Measurements from ENCODE around the gene PRM1. TPM values are rescaled to one million over a fixed set of nuclear protein-coding genes. Genes with fewer than 3 reads are reported as not detected.

The PRM1 gene
- total RNA-seq, 1 donor from 2014 or later: not detected

- no peak overlapping the region for H3K9ac ChIP-seq (ENCODE audit: low read depth in 1 of 3, low read length in 3 of 3)
- no peak overlapping the region for H3K4me3 ChIP-seq (ENCODE audit: low read length in 3 of 3)
- H3K27ac ChIP-seq (ENCODE audit: low read depth, low read length): no peak overlapping the region
- no peaks in the 10 kb centered on the region for H3K9me3 ChIP-seq (ENCODE audit: control insufficient read depth in 3 of 3, low read length in 3 of 3)
- H3K4me1 ChIP-seq (ENCODE audit: control insufficient read depth in 3 of 3, insufficient read depth in 3 of 3, low read length in 3 of 3): peaks cover 0 to 7% (median 4%) of the 10 kb centered on the region in 3 donors
- H3K27me3 ChIP-seq (ENCODE audit: control insufficient read depth in 3 of 3, insufficient read depth in 3 of 3, low read length in 3 of 3): no peaks in the 10 kb centered on the region
- no peaks in the 10 kb centered on the region for H3K36me3 ChIP-seq (ENCODE audit: control insufficient read depth in 3 of 3, insufficient read depth in 3 of 3, low read length in 3 of 3)
Measured at GRCh38 chr16:11245222-11245737, 35.9 kb downstream of the PRM1 start.

GRCh38 chr16:11242658-11243057 lies 38.5 kb downstream of the PRM1 start:
- H3K4me1 ChIP-seq (ENCODE audit: control insufficient read depth in 3 of 3, insufficient read depth in 3 of 3, low read length in 3 of 3): peaks cover 0 to 8% (median 8%) of the 10 kb centered on the region in 3 donors
- H3K36me3 ChIP-seq (ENCODE audit: control insufficient read depth in 3 of 3, insufficient read depth in 3 of 3, low read length in 3 of 3): no peaks in the 10 kb centered on the region
- H3K9ac ChIP-seq (ENCODE audit: low read depth in 1 of 3, low read length in 3 of 3): no peak overlapping the region
- H3K9me3 ChIP-seq (ENCODE audit: control insufficient read depth in 3 of 3, low read length in 3 of 3): no peaks in the 10 kb centered on the region
- H3K4me3 ChIP-seq (ENCODE audit: low read length in 3 of 3): no peak overlapping the region
- no peak overlapping the region for H3K27ac ChIP-seq (ENCODE audit: low read depth, low read length)
- no peaks in the 10 kb centered on the region for H3K27me3 ChIP-seq (ENCODE audit: control insufficient read depth in 3 of 3, insufficient read depth in 3 of 3, low read length in 3 of 3)

GRCh38 chr16:11241480-11242204 lies 39.5 kb downstream of the PRM1 start:
- H3K9ac ChIP-seq (ENCODE audit: low read depth in 1 of 3, low read length in 3 of 3): no peak overlapping the region
- H3K27me3 ChIP-seq (ENCODE audit: control insufficient read depth in 3 of 3, insufficient read depth in 3 of 3, low read length in 3 of 3): no peaks in the 10 kb centered on the region
- H3K9me3 ChIP-seq (ENCODE audit: control insufficient read depth in 3 of 3, low read length in 3 of 3): no peaks in the 10 kb centered on the region
- H3K4me1 ChIP-seq (ENCODE audit: control insufficient read depth in 3 of 3, insufficient read depth in 3 of 3, low read length in 3 of 3): peaks cover 0 to 8% (median 8%) of the 10 kb centered on the region in 3 donors
- no peak overlapping the region for H3K27ac ChIP-seq (ENCODE audit: low read depth, low read length)
- no peaks in the 10 kb centered on the region for H3K36me3 ChIP-seq (ENCODE audit: control insufficient read depth in 3 of 3, insufficient read depth in 3 of 3, low read length in 3 of 3)
- no peak overlapping the region for H3K4me3 ChIP-seq (ENCODE audit: low read length in 3 of 3)

- peak overlapping the region; percentile 50 for H3K27ac ChIP-seq (ENCODE audit: low read depth, low read length)
- peak overlapping the region; percentile 9 to 52 (median 44) for H3K4me3 ChIP-seq (ENCODE audit: low read length in 3 of 3)
- no peaks in the 10 kb centered on the region for H3K27me3 ChIP-seq (ENCODE audit: control insufficient read depth in 3 of 3, insufficient read depth in 3 of 3, low read length in 3 of 3)
- H3K4me1 ChIP-seq (ENCODE audit: control insufficient read depth in 3 of 3, insufficient read depth in 3 of 3, low read length in 3 of 3): peaks cover 0 to 8% (median 8%) of the 10 kb centered on the region in 3 donors
- no peaks in the 10 kb centered on the region for H3K9me3 ChIP-seq (ENCODE audit: control insufficient read depth in 3 of 3, low read length in 3 of 3)
- H3K36me3 ChIP-seq (ENCODE audit: control insufficient read depth in 3 of 3, insufficient read depth in 3 of 3, low read length in 3 of 3): no peaks in the 10 kb centered on the region
- H3K9ac ChIP-seq (ENCODE audit: low read depth in 1 of 3, low read length in 3 of 3): peak overlapping the region in 1 of 3 donors; percentile 76
Measured at GRCh38 chr16:11240636-11241473, 40.3 kb downstream of the PRM1 start.

- Histone ChIP-seq H3K9me3 (ENCODE audit: control insufficient read depth in 3 of 3, low read length in 3 of 3) (no peaks in the 10 kb centered on the region), H3K27ac (ENCODE audit: low read depth, low read length) (peak overlapping the region; percentile 50), H3K4me1 (ENCODE audit: control insufficient read depth in 3 of 3, insufficient read depth in 3 of 3, low read length in 3 of 3) (peaks cover 0 to 8% (median 8%) of the 10 kb centered on the region in 3 donors), H3K27me3 (ENCODE audit: control insufficient read depth in 3 of 3, insufficient read depth in 3 of 3, low read length in 3 of 3) (no peaks in the 10 kb centered on the region), H3K4me3 (ENCODE audit: low read length in 3 of 3) (peak overlapping the region; percentile 9 to 52 (median 44)), H3K9ac (ENCODE audit: low read depth in 1 of 3, low read length in 3 of 3) (peak overlapping the region in 1 of 3 donors; percentile 76), H3K36me3 (ENCODE audit: control insufficient read depth in 3 of 3, insufficient read depth in 3 of 3, low read length in 3 of 3) (no peaks in the 10 kb centered on the region)
Measured at GRCh38 chr16:11239644-11240632, 41.2 kb downstream of the PRM1 start.

- Histone ChIP-seq H3K27me3 (ENCODE audit: control insufficient read depth in 3 of 3, insufficient read depth in 3 of 3, low read length in 3 of 3) (no peaks in the 10 kb centered on the region), H3K4me3 (ENCODE audit: low read length in 3 of 3) (no peak overlapping the region), H3K9ac (ENCODE audit: low read depth in 1 of 3, low read length in 3 of 3) (no peak overlapping the region), H3K36me3 (ENCODE audit: control insufficient read depth in 3 of 3, insufficient read depth in 3 of 3, low read length in 3 of 3) (no peaks in the 10 kb centered on the region), H3K4me1 (ENCODE audit: control insufficient read depth in 3 of 3, insufficient read depth in 3 of 3, low read length in 3 of 3) (peaks cover 0 to 8% (median 8%) of the 10 kb centered on the region in 3 donors), H3K9me3 (ENCODE audit: control insufficient read depth in 3 of 3, low read length in 3 of 3) (no peaks in the 10 kb centered on the region), H3K27ac (ENCODE audit: low read depth, low read length) (no peak overlapping the region)
Measured at GRCh38 chr16:11238272-11239202, 42.6 kb downstream of the PRM1 start.

GRCh38 chr16:11236461-11237254 lies 44.5 kb downstream of the PRM1 start:
- Histone ChIP-seq H3K9me3 (ENCODE audit: control insufficient read depth in 3 of 3, low read length in 3 of 3) (no peaks in the 10 kb centered on the region), H3K9ac (ENCODE audit: low read depth in 1 of 3, low read length in 3 of 3) (no peak overlapping the region), H3K27ac (ENCODE audit: low read depth, low read length) (no peak overlapping the region), H3K4me3 (ENCODE audit: low read length in 3 of 3) (no peak overlapping the region), H3K36me3 (ENCODE audit: control insufficient read depth in 3 of 3, insufficient read depth in 3 of 3, low read length in 3 of 3) (no peaks in the 10 kb centered on the region), H3K27me3 (ENCODE audit: control insufficient read depth in 3 of 3, insufficient read depth in 3 of 3, low read length in 3 of 3) (peaks cover 0 to 2% (median 0%) of the 10 kb centered on the region in 3 donors), H3K4me1 (ENCODE audit: control insufficient read depth in 3 of 3, insufficient read depth in 3 of 3, low read length in 3 of 3) (peaks cover 0 to 8% (median 8%) of the 10 kb centered on the region in 3 donors)

GRCh38 chr16:11235703-11235991 lies 45.5 kb downstream of the PRM1 start:
- Histone ChIP-seq H3K9me3 (ENCODE audit: control insufficient read depth in 3 of 3, low read length in 3 of 3) (no peaks in the 10 kb centered on the region), H3K27me3 (ENCODE audit: control insufficient read depth in 3 of 3, insufficient read depth in 3 of 3, low read length in 3 of 3) (peaks cover 0 to 2% (median 0%) of the 10 kb centered on the region in 3 donors), H3K9ac (ENCODE audit: low read depth in 1 of 3, low read length in 3 of 3) (no peak overlapping the region), H3K4me1 (ENCODE audit: control insufficient read depth in 3 of 3, insufficient read depth in 3 of 3, low read length in 3 of 3) (peaks cover 0 to 7% (median 4%) of the 10 kb centered on the region in 3 donors), H3K27ac (ENCODE audit: low read depth, low read length) (no peak overlapping the region), H3K36me3 (ENCODE audit: control insufficient read depth in 3 of 3, insufficient read depth in 3 of 3, low read length in 3 of 3) (no peaks in the 10 kb centered on the region), H3K4me3 (ENCODE audit: low read length in 3 of 3) (no peak overlapping the region)

Data from skeletal muscle tissue (tissue), 4 donors.